Trophoblast cell (in vitro differentiated cells and primary cell): Measurements from ENCODE around the gene FRG2. TPM values are rescaled to one million over a fixed set of nuclear protein-coding genes. Genes with fewer than 3 reads are reported as not detected.
"Not testable (repeated sequence)": the region's sequence is repeated elsewhere in the genome, so short reads cannot be mapped to it uniquely, and the experiment has no call there.

Source experiments
- DNase-seq, 2 donors: peaks; one replicate each; pipeline ENCODE4 v3.0.0-alpha.2; 2016
- H2AFZ ChIP-seq: 2 replicates; pipeline ENCODE4 v1.6.1; 2013; ENCODE audit warnings: low read length, moderate library complexity, mild to moderate bottlenecking; ENCODE audit not compliant: insufficient read depth, poor library complexity
- H2AK5ac ChIP-seq: 2 replicates; pipeline ENCODE4 v1.6.1; 2013; ENCODE audit warnings: mild to moderate bottlenecking, low read length
- H2BK120ac ChIP-seq: 2 replicates; pipeline ENCODE4 v1.6.1; 2013; ENCODE audit warnings: low read length, mild to moderate bottlenecking, moderate library complexity; ENCODE audit not compliant: insufficient read depth, poor library complexity
- H2BK12ac ChIP-seq: 2 replicates; pipeline ENCODE4 v1.6.1; 2013; ENCODE audit warnings: mild to moderate bottlenecking, low read length, moderate library complexity
- H2BK5ac ChIP-seq: 2 replicates; pipeline ENCODE4 v1.6.1; 2013; ENCODE audit warnings: low read length, low read depth, moderate library complexity, mild to moderate bottlenecking; ENCODE audit not compliant: poor library complexity
- H3K14ac ChIP-seq: 2 replicates; pipeline ENCODE4 v1.6.1; 2013; ENCODE audit warnings: mild to moderate bottlenecking, low read length
- H3K18ac ChIP-seq: 2 replicates; pipeline ENCODE4 v1.6.1; 2013; ENCODE audit warnings: mild to moderate bottlenecking, low read length
- H3K23ac ChIP-seq: 2 replicates; pipeline ENCODE4 v1.6.1; 2013; ENCODE audit warnings: low read length
- H3K27ac ChIP-seq: 2 replicates; pipeline ENCODE4 v1.5.1; 2013; ENCODE audit warnings: low read depth, mild to moderate bottlenecking, inconsistent platforms, low read length, moderate library complexity
- H3K27me3 ChIP-seq: 2 replicates; pipeline ENCODE4 v1.6.1; 2013; ENCODE audit warnings: inconsistent platforms, mild to moderate bottlenecking, low read length, moderate library complexity; ENCODE audit not compliant: insufficient read depth
- H3K36me3 ChIP-seq, 2 experiments: 1 replicate in 1 of 2; 2 replicates in 1 of 2; pipeline ENCODE4 v1.6.1; 2013; ENCODE audit warnings: low read length in 2 of 2, mild to moderate bottlenecking in 2 of 2, moderate library complexity in 1 of 2; ENCODE audit not compliant: insufficient read depth in 2 of 2, control insufficient read depth in 1 of 2
- H3K4ac ChIP-seq: 2 replicates; pipeline ENCODE4 v1.6.1; 2013; ENCODE audit warnings: low read depth, mild to moderate bottlenecking, low read length, moderate library complexity
- H3K4me1 ChIP-seq, 2 experiments: 1 replicate in 1 of 2; 2 replicates in 1 of 2; pipeline ENCODE4 v1.6.1; 2013; ENCODE audit warnings: low read length in 2 of 2, mild to moderate bottlenecking in 2 of 2, moderate library complexity in 1 of 2; ENCODE audit not compliant: insufficient read depth in 2 of 2, control insufficient read depth in 1 of 2
- H3K4me2 ChIP-seq: 2 replicates; pipeline ENCODE4 v1.6.1; 2013; ENCODE audit warnings: inconsistent platforms, mild to moderate bottlenecking, low read length, moderate library complexity
- H3K4me3 ChIP-seq: 2 replicates; pipeline ENCODE4 v1.5.1; 2013; ENCODE audit warnings: mild to moderate bottlenecking, low read depth, low read length, inconsistent platforms
- H3K79me1 ChIP-seq: one replicate; pipeline ENCODE4 v1.6.1; 2013; ENCODE audit warnings: low read length
- H3K79me2 ChIP-seq: 2 replicates; pipeline ENCODE4 v1.6.1; 2013; ENCODE audit warnings: low read length, mild to moderate bottlenecking; ENCODE audit not compliant: control insufficient read depth, insufficient read depth, poor library complexity
- H3K9ac ChIP-seq: 2 replicates; pipeline ENCODE4 v1.6.1; 2013; ENCODE audit warnings: mild to moderate bottlenecking, low read length
- H3K9me3 ChIP-seq: 2 replicates; pipeline ENCODE4 v1.6.1; 2013; ENCODE audit warnings: low read depth, mild to moderate bottlenecking, control low read depth, inconsistent platforms, low read length; ENCODE audit not compliant: insufficient read depth
- H4K12ac ChIP-seq: 2 replicates; pipeline ENCODE4 v1.6.1; 2013; ENCODE audit warnings: low read depth, mild to moderate bottlenecking, low read length, moderate library complexity
- H4K8ac ChIP-seq: 2 replicates; pipeline ENCODE4 v1.6.1; 2013; ENCODE audit warnings: low read depth, mild to moderate bottlenecking, low read length, moderate library complexity
- H4K91ac ChIP-seq: one replicate; pipeline ENCODE4 v1.6.1; 2013; ENCODE audit warnings: low read depth, mild to moderate bottlenecking, low read length, moderate library complexity
- WGBS: extraction: QIAGEN DNeasy Blood & Tissue Kit; methylation state at CpG from one replicate; pipeline ENCODE4 v1.1.7; 2013; ENCODE audit warnings: missing lambda C conversion rate; ENCODE audit not compliant: insufficient read length, insufficient coverage; ENCODE audit errors: extremely low coverage; 5-methylcytosine and 5-hydroxymethylcytosine counted together
- polyA plus RNA-seq: library from polyadenylated mRNA; stranded (reverse); fragments of 200-250 nt; gene quantifications from 2 replicates; pipeline ENCODE4 v1.2.3, GENCODE V29; 2013

Gene FRG2
- 0.03 TPM in 1 of 2 replicates, not detected in the other for polyA plus RNA-seq

DNA sequence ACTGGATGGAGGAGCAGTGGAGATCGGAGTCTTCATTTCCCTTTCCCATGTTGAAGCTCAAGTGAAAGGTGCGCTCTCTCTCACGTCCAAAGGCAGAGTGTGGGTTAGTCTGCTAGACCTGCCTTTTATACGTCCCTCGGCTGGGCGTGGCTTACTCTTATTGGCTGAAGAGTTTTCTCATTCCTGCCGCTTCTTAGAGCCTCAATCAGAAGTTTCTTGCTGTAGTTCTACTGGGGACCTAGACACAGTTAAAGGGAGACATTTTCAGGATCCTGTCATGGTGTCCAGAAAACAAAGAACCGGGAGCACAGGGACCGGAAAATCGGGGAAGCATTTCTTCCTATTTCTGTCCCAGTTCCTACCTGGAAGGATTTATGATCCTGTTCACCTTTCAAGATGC, at the start of gene FRG2:
Gene FRG2, minus strand, starts transcription at position 101 of the 400 bp plus-strand sequence. Its CDS starts 52 bp downstream, at position 49.
- not testable (repeated sequence) for DNase-seq, H3K79me2 ChIP-seq, H3K9ac ChIP-seq, H2AFZ ChIP-seq, H3K14ac ChIP-seq, H2BK12ac ChIP-seq, H4K8ac ChIP-seq, H3K18ac ChIP-seq, H3K4ac ChIP-seq, H3K23ac ChIP-seq, H2BK5ac ChIP-seq, H3K4me2 ChIP-seq, H3K4me3 ChIP-seq, H3K4me1 ChIP-seq, H2AK5ac ChIP-seq, H3K9me3 ChIP-seq, H3K27me3 ChIP-seq, H2BK120ac ChIP-seq, H3K79me1 ChIP-seq, H3K27ac ChIP-seq, H4K12ac ChIP-seq, H3K36me3 ChIP-seq, H4K91ac ChIP-seq
- WGBS: no CpG with 5 or more reads among the region's 10 CpGs

DNA sequence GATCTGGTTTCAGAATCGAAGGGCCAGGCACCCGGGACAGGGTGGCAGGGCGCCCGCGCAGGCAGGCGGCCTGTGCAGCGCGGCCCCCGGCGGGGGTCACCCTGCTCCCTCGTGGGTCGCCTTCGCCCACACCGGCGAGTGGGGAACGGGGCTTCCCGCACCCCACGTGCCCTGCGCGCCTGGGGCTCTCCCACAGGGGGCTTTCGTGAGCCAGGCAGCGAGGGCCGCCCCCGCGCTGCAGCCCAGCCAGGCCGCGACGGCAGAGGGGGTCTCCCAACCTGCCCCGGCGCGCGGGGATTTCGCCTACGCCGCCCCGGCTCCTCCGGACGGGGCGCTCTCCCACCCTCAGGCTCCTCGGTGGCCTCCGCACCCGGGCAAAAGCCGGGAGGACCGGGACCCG, 41.3 kb upstream of the FRG2 start:
- not testable (repeated sequence) for H3K18ac ChIP-seq, H2BK120ac ChIP-seq, H3K4me1 ChIP-seq, H4K91ac ChIP-seq, H3K4me3 ChIP-seq, H3K14ac ChIP-seq, H4K8ac ChIP-seq, H3K4me2 ChIP-seq, H2BK5ac ChIP-seq, H3K79me1 ChIP-seq, H3K23ac ChIP-seq, H3K36me3 ChIP-seq, H2AK5ac ChIP-seq, H4K12ac ChIP-seq, H3K9me3 ChIP-seq, H3K4ac ChIP-seq, DNase-seq, H3K27ac ChIP-seq, H3K9ac ChIP-seq, H3K27me3 ChIP-seq, H2AFZ ChIP-seq, H2BK12ac ChIP-seq, H3K79me2 ChIP-seq
- WGBS: no CpG with 5 or more reads among the region's 45 CpGs

DNA sequence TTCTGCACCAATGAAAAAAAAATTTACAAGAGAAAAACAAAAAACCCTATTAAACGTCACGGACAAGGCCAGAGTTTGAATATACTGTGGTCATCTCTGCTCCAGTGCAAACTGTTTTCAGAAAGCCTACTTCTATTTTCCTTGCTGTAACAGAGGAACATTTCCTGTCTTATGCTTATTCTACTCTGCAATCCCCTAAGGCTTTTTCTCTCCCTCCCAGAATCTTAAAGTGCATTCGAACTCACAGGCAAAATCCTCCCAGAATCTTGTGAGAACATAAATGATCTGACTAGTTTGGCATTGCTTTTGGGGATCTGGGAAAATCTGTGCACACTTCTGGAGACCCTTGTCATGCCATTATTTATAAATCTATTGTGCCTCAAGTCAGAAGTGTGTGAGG, 37.7 kb upstream of the FRG2 start:
- not testable (repeated sequence) for H3K4me2 ChIP-seq, H3K23ac ChIP-seq, H3K18ac ChIP-seq, H2BK120ac ChIP-seq, H4K8ac ChIP-seq, H3K27me3 ChIP-seq, H3K4me3 ChIP-seq, H3K9ac ChIP-seq, H3K4me1 ChIP-seq, H3K36me3 ChIP-seq, H4K91ac ChIP-seq, H3K79me2 ChIP-seq, H2AK5ac ChIP-seq, H3K4ac ChIP-seq, H4K12ac ChIP-seq, H2BK5ac ChIP-seq, H2BK12ac ChIP-seq, H3K9me3 ChIP-seq, DNase-seq, H3K27ac ChIP-seq, H3K79me1 ChIP-seq, H2AFZ ChIP-seq, H3K14ac ChIP-seq
- no CpG with 5 or more reads among the region's 3 CpGs for WGBS

DNA sequence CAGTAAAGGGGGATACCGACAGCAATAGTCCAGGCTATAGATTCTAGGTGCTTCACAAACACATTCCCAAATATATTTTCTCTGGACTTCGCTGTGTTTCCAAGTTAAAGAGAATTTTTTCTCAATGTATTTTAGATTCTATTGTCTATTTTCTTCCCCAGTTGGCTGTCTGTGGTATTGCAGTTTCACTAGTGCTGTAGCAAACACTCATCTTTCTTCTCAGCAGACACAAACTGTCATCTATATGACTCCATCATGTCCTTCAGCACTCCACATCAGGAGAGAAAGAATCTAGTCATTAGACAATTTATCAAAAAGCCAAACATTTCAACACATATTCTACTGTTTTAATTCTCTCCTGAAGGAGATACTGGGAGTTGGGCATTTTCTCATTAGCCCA, 37.3 kb upstream of the FRG2 start, which contains the start of gene DBET:
Gene DBET, plus strand, starts transcription at position 161 of the 400 bp plus-strand sequence.
- H2BK12ac ChIP-seq, H3K18ac ChIP-seq, H3K27ac ChIP-seq, H2BK120ac ChIP-seq, H3K79me2 ChIP-seq, H4K91ac ChIP-seq, H3K36me3 ChIP-seq, H3K9me3 ChIP-seq, DNase-seq, H3K4me1 ChIP-seq, H4K12ac ChIP-seq, H3K23ac ChIP-seq, H2AK5ac ChIP-seq, H4K8ac ChIP-seq, H3K27me3 ChIP-seq, H3K4me2 ChIP-seq, H3K4ac ChIP-seq, H3K4me3 ChIP-seq, H3K9ac ChIP-seq, H3K79me1 ChIP-seq, H2AFZ ChIP-seq, H3K14ac ChIP-seq, H2BK5ac ChIP-seq: not testable (repeated sequence)
- no CpG with 5 or more reads among the region's 2 CpGs for WGBS
